HG02885 (cell line): ENCODE measurements around the gene UPK1B.
A peak's percentile ranks its signal among the peaks of the same experiment; 100 is the strongest.

Source experiments
- ATAC-seq: cut with Tn5 transposase; IDR thresholded peaks from one replicate; pipeline ENCODE4 v1.9.1; 2021; ENCODE audit warnings: mild to moderate bottlenecking; ENCODE audit not compliant: unreplicated experiment, poor library complexity

UPK1B gene

DNA sequence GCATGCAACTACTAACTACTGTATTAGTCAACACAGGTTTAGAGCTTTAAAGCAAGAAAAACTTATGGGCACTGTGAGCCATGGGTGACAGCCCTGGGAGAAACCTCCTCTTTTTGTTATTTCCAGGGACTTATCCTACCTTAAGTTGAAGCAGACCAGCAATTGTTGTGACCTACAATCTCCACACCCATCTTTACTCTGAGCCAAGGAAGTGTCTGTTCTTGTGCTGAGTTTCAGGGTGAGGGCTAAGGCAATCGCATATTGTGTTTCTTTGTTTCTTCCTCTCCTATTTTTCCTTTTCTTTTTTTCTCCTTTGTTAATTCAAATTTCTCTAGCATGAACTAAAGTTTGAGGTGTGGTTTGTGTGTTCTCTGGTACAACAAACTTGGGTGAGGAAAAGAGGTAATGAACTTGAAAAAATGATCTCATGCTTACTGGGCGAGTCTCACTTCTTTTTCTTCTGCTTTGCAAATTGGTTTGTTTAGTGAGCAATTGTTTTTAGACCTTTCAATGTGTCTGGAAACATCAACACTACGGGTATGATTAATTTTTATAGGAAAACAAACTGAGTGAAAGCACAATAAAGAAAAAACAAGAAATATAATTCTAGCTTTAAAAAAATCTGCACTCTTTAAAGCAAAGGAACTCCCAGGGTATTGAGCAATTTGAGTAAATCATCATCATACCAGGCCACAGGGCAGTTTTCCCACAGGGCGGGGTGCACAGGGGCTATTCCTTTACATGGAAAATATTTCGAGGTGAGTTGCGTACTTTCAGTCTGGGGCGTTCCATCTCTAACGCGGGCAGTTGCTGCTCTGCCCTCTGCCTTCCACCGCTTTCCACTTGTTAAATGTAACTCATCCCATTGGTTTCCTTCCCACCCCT lies 2.7 kb downstream of the UPK1B start:
- no peak for ATAC-seq

GRCh38 chr3:119176778-119177177 lies 3.4 kb downstream of the UPK1B start:
- ATAC-seq: no peak

DNA sequence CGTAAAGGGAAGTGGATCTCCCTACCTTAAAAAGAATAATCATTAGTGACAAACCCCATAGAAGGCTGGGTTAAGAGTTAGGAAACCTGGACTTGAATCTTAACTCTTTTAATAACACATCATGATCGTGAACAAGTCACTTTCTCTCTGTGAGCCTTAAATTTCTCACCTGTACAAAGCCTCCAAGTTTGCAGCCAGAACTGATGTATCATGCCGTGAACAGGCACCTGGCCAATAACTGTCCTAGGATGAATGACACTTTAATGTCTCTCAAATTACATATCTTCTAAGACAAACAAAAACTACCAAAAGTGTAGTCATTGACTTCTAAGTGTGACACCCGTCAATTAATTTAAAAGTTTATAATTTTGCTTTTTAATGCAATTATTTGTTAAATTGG lies 3.9 kb downstream of the UPK1B start:
- no peak for ATAC-seq

- ATAC-seq: no peak
Measured at GRCh38 chr3:119181765-119182164, 8.4 kb downstream of the UPK1B start.

DNA sequence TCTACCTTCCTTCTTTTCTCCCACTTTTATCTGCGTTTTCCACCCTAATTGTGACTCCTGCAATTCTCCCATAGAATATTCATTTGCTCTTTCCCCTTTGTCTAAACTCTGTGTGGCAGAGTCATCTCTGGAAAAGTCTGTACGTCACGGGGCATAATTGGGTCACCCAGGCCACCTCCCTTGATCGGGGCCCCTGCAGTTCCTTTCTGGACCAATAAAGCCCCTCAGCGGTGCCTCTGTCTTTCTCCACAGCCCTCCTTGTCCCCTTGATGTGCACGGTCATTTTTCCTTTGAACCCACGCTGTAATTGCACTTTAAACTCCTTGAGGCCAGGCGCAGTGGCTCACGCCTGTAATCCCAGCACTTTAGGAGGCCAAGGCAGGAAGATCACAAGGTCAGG lies 10.7 kb downstream of the UPK1B start:
- ATAC-seq: no peak

- ATAC-seq: no peak
Measured at GRCh38 chr3:119184796-119185570, 11.6 kb downstream of the UPK1B start.

DNA sequence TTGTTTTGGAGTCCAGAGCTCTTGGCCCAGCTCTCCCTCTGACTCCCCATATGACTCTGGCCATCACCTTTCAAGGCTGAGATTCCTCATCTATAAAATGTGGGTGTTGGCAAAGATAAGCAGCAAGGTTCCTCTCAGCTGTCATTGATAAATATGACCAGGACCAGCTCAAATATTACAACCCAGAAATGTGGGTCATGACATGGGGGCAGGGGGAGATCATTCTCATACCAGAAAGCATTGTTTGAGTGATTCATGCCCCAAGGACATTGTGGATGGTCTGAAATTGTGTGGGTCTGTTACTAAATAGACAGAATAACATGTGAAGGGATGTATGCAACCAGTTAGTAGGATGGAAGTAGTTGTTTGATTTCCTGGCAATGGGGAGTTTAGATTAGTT lies 13.9 kb downstream of the UPK1B start:
- ATAC-seq: no peak

- no peak for ATAC-seq
Measured at GRCh38 chr3:119191800-119192199, 18.4 kb downstream of the UPK1B start.

DNA sequence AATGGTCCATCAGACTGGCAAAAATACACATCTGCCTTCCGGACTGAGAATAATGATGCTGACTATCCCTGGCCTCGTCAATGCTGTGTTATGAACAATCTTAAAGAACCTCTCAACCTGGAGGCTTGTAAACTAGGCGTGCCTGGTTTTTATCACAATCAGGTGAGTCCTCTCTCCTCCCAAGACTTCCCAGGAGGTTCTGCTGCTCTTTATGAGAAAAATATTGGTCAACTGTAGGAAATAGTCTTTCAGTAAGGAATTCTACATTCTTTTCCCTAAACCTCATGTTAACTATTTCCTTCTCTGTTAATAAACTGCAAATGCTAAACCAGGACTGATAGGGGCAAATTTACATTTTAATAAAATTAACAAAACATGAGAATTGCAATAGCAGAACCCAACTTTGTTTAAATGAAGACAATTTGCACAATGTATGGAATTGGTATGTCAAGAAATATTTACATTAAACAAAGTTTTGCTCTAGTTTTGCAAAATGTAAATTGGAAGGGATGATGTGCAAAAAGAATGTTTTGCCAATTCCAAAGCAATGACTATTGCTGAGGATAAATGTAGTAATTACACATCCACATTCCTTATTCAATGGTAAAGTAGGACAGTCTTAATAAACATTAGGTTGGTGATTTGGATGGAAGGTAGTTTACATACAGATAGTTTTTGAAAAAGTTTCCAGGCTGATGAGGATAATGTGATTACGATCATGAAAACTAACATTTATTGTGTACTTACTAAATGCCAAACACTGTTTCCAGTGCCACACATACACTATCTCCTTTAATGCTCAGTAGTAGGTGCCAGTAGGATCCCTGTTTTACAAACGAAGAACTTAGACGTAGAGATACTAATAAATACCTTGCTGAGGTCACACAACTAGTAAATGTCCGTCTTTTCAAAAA lies 21.1 kb downstream of the UPK1B start:
- no peak for ATAC-seq

- no peak for ATAC-seq
Measured at GRCh38 chr3:119195151-119195476, 21.7 kb downstream of the UPK1B start.

- ATAC-seq: no peak
Measured at GRCh38 chr3:119195911-119196310, 22.5 kb downstream of the UPK1B start.

- no peak for ATAC-seq
Measured at GRCh38 chr3:119205209-119205608, 31.8 kb downstream of the UPK1B start.

DNA sequence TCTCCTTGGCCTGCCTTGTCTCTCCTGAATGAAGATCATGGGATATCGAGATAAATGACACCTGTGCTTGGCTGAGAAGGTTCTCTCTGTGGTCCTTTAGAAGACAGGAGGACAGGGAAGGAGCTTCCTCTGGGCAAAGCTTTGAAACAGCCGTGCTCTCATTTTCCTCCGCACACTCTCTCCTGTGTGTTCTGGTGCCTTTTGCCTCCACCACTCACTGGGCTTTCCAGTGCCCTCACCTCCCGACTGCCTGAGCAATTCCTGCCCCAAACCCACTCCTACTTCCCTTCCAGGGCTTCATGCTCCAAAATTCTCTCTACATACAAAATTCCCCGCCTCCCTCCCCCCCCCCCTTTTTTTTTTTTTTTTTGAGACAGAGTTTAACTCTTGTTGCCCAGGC lies 32.3 kb downstream of the UPK1B start:
- ATAC-seq: no peak

DNA sequence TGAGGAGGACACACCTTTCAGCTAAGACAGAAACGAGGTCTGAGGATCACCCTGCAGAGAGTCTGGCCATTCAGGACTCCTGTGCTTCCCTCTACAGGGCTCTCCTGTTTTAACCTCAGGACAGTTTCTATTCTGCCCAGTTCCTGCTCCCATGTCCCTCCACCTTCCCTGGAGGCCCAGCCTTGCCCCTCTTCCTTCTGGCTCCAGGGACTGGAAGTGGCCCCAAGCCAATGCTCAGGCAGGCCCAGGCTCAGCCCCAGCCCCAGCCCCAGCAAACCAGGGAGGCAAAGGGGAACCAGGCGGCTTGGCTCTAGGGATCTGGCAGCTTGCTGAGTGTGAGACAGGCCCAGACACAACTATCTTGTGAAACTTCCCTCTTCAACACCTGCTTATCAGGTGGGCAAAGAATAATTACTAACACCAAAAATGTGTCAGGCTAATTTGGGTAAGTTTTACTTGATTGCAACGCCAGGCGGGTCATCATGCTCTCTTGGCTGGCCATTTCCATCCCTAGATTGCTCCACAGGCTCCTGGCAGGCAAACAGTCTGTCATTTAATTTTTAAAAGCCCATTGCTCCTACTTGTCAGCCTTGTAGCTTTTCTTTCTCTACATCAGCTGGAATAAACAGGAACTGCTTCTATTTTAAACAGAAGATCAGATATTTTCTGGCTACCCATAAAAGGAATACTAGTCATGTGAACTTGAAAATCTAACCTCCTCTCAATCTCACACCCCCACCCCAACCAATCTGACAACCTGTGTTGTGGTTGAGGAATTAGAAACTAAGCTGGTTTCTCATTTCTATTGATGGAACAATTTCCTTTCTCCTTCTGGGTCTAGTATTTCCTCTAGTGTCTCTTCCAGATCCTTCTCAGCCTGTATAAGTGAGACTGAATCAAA lies 33.5 kb downstream of the UPK1B start:
- ATAC-seq: no peak

DNA sequence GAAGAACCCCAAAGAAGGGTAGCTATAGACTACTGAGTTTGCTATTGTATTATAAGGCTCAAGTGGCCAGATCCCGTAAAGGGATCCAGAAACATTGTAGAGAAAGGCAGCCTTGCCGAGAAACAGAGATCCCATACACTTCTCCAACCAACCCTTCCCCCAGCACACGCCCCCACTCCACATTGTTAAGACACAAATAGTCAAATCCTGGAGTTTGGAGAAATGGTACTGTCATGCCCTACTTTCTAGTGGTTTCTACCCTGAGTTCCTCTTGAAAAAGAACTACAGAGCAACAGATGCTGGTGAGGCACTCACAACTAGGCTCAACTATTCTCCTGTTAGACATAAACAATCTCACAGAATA lies 34.1 kb downstream of the UPK1B start:
- no peak for ATAC-seq

GRCh38 chr3:119211193-119211592 lies 37.8 kb downstream of the UPK1B start:
- ATAC-seq: no peak

DNA sequence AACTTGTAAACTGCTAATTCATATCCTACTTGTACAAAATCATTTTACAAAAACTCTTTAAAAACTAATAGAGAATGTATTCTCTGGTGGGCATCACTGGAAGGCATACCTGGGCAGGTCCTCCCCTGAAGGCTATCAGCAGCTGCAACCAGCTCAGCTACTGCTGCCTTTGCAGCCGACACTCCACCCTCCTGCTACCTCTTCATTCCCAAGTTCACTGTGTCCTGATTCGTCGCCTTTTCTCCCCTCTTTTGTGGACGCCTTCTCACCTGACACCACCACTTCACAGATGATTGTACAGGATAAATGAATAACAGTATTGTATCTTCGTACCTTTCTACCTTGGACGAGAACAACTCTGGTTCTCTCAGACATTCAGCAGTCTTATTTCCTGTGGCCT lies 38.4 kb downstream of the UPK1B start:
- ATAC-seq: no peak

- ATAC-seq: peak; percentile 98
Measured at GRCh38 chr3:119219069-119219468, 45.7 kb downstream of the UPK1B start.

DNA sequence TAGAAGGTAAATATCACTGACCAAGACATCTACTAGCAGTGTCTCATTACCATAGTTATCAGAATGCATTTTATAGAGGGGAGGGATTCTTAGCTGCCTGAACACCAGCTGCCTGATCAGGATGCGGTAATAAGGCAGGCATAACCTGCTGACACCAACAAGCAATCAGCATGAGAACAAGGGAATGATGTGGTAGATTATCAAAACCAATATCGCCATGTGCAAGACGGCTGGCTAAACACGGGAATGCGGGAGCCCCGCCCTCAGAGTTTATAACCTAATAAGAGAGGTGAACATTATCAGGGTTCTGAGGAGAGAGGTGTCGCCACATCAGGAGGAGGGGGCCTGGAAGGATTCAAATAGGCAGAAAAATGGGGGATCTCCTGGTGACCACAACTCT lies 46.8 kb downstream of the UPK1B start:
- ATAC-seq: no peak
